Measurements from ENCODE around the gene CFDP1.

The CFDP1 gene

GRCh38 chr16:75466760-75467159 lies 33.5 kb upstream of the CFDP1 start:
- TF ChIP-seq KLF10 (tag by site-specific recombination; IDR thresholded peaks at IDR 0.05) (no peak), ATF2 (tag by site-specific recombination; IDR thresholded peaks at IDR 0.05; ENCODE audit: low read depth) (no peak), ZNF544 (tag by site-specific recombination; IDR thresholded peaks at IDR 0.05) (no peak), ZNF426 (tag by site-specific recombination; IDR thresholded peaks at IDR 0.05) (no peak), ZNF266 (tag by site-specific recombination; IDR thresholded peaks at IDR 0.05; ENCODE audit: low read depth) (no peak), ZFP3 (tag by site-specific recombination; IDR thresholded peaks at IDR 0.05; ENCODE audit: low read depth) (no peak), ZNF645 (tag by site-specific recombination; IDR thresholded peaks at IDR 0.05) (no peak), ZNF621 (tag by site-specific recombination; IDR thresholded peaks at IDR 0.05) (no peak)
- TF ChIP-seq, protein P1, sequence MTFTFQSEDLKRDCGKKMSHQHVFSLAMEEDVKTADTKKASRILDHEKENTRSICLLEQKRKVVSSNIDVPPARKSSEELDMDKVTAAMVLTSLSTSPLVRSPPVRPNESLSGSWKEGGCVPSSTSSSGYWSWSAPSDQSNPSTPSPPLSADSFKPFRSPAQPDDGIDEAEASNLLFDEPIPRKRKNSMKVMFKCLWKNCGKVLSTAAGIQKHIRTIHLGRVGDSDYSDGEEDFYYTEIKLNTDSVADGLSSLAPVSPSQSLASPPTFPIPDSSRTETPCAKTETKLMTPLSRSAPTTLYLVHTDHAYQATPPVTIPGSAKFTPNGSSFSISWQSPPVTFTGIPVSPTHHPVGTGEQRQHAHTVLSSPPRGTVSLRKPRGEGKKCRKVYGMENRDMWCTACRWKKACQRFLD (tag by site-specific recombination; IDR thresholded peaks at IDR 0.05) = no peak
- H3K9me3 ChIP-seq (ENCODE audit: control insufficient read depth, insufficient read depth, low read depth, low read length) = no peaks in the 10 kb centered on the region
- CTCF ChIA-PET = interaction anchor here (0.6 to 2.4 kb wide), 4 partner anchors 18 to 1055 kb away, joined by 3 to 16 read pairs (median 3); partner anchors contain the start of gene CFDP1
- POLR2A ChIA-PET = interaction anchor here (0.7 kb wide), 1 partner anchor 98 kb away, joined by 3 read pairs; no protein-coding TSS in a partner anchor
- peaks cover under 1% of the 10 kb centered on the region for H3K4me1 ChIP-seq (ENCODE audit: control insufficient read depth, insufficient read depth, low read length)
- H3K4me3 ChIP-seq (ENCODE audit: low read depth, low read length) = no peak overlapping the region
- H3K27ac ChIP-seq (ENCODE audit: extremely low read depth, low read depth, low read length) = no peak overlapping the region
- H3K36me3 ChIP-seq (ENCODE audit: control insufficient read depth in 2 of 2, insufficient read depth in 1 of 2, low read length in 2 of 2) = no peaks in the 10 kb centered on the region

DNA sequence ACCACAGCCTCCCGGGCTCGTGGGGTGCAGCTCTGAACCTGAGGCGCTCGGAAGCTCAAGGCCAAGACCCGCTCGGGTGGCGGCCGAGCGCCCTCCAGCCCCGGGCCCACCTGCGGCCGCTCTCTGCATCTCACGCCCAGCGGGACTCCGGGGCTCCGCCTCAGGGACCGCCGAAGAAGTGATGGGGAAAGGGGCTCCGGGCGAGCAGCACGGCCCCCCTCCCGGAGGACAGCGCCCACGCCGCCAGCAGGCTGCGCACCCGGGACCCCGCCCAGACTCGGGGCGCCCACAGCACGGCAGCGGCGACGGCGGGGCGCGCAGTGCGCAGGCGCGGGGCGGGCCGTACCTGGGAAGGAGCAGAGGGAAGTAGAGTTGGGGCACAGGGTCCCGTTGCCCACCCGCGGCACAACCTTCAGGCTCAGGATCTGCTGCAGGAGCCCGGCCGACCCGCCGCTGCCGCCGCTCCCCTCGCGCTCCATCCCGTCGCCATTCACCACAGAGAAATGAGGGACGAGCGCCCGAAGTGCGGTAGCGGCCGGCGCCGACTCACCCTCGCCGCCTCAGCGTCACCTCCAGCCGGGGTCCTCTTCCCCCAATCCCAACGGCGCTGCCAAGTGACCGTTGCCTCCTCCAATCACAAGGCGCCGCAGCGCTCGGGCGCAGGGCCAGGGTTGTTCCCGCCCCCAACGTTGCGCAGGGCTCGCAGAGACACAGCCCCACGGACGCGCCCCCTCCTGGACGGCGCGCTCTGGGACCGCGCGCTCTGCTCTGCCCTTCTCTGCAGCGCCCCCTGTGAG lies 31.0 kb upstream of the CFDP1 start, which contains the start of gene TMEM170A:
TSS of gene TMEM170A (minus strand) at position 568 of the 797 bp plus-strand sequence. CDS start at position 479, 89 bp downstream.
- Histone ChIP-seq H3K36me3 (ENCODE audit: control insufficient read depth in 2 of 2, insufficient read depth in 1 of 2, low read length in 2 of 2) (no peaks in the 10 kb centered on the region; a peak in 1 of 3 replicates), H3K4me3 (ENCODE audit: low read depth, low read length) (peak within 1 kb of the TSS; percentile 95), H3K9me3 (ENCODE audit: control insufficient read depth, insufficient read depth, low read depth, low read length) (no peaks in the 10 kb centered on the region), H3K4me1 (ENCODE audit: control insufficient read depth, insufficient read depth, low read length) (peaks cover 9% of the 10 kb centered on the region), H3K27ac (ENCODE audit: extremely low read depth, low read depth, low read length) (peak within 1 kb of the TSS; percentile 84)
- ChIA-PET POLR2A (interaction anchor here (0.7 to 2.1 kb wide), 7 partner anchors 9 to 184 kb away, joined by 3 to 9 read pairs (median 5); partner anchors contain the start of genes ADAT1, CFDP1, KARS1 and TERF2IP), CTCF (interaction anchor here (0.6 to 2.9 kb wide), 57 partner anchors 9 to 317 kb away, joined by 3 to 23 read pairs (median 5); partner anchors contain the start of genes CFDP1, CHST5 and TMEM231)
- TF ChIP-seq ZNF133 (tag by site-specific recombination; IDR thresholded peaks at IDR 0.05) (no peak), KLF9 (tag by site-specific recombination; IDR thresholded peaks at IDR 0.05; ENCODE audit: low read depth) (peak; percentile 92), ZNF677 (tag by site-specific recombination; IDR thresholded peaks at IDR 0.05) (no peak), KLF17 (tag by site-specific recombination; IDR thresholded peaks at IDR 0.05) (0 out of 2 replicates have a peak, but pooled peaks have one; percentile 30), ZNF585B (tag by site-specific recombination; IDR thresholded peaks at IDR 0.05) (no peak), KLF7 (tag by site-specific recombination; IDR thresholded peaks at IDR 0.05; ENCODE audit: borderline replicate concordance) (no peak; the same call in 1 of the 2 replicates), MEIS1 (CRISPR knock-in tag; IDR thresholded peaks at IDR 0.05; ENCODE audit: borderline replicate concordance) (no peak), ZNF274 (IDR thresholded peaks at IDR 0.05; ENCODE audit: low read length) (no peak), ZNF274 (tag by site-specific recombination; IDR thresholded peaks at IDR 0.05; ENCODE audit: borderline replicate concordance) (no peak), SCRT2 (tag by site-specific recombination; IDR thresholded peaks at IDR 0.05) (peak; percentile 24; the same call in 1 of the 2 replicates), ZNF354C (tag by site-specific recombination; IDR thresholded peaks at IDR 0.05; ENCODE audit: borderline replicate concordance, low read depth) (no peak), ZNF624 (tag by site-specific recombination; IDR thresholded peaks at IDR 0.05) (no peak), SP2 (tag by site-specific recombination; IDR thresholded peaks at IDR 0.05) (peak; percentile 95)
- TF ChIP-seq, protein P2, sequence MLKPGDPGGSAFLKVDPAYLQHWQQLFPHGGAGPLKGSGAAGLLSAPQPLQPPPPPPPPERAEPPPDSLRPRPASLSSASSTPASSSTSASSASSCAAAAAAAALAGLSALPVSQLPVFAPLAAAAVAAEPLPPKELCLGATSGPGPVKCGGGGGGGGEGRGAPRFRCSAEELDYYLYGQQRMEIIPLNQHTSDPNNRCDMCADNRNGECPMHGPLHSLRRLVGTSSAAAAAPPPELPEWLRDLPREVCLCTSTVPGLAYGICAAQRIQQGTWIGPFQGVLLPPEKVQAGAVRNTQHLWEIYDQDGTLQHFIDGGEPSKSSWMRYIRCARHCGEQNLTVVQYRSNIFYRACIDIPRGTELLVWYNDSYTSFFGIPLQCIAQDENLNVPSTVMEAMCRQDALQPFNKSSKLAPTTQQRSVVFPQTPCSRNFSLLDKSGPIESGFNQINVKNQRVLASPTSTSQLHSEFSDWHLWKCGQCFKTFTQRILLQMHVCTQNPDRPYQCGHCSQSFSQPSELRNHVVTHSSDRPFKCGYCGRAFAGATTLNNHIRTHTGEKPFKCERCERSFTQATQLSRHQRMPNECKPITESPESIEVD (tag by site-specific recombination; IDR thresholded peaks at IDR 0.05) = no peak
- TF ChIP-seq, protein P3, sequence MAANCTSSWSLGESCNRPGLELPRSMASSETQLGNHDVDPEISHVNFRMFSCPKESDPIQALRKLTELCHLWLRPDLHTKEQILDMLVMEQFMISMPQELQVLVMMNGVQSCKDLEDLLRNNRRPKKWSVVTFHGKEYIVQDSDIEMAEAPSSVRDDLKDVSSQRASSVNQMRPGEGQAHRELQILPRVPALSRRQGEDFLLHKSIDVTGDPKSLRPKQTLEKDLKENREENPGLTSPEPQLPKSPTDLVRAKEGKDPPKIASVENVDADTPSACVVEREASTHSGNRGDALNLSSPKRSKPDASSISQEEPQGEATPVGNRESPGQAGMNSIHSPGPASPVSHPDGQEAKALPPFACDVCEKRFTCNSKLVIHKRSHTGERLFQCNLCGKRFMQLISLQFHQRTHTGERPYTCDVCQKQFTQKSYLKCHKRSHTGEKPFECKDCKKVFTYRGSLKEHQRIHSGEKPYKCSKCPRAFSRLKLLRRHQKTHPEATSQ (tag by site-specific recombination; IDR thresholded peaks at IDR 0.05) = no peak
